GM12873 (cell line): ENCODE results near the gene DPYSL5.

Source experiments
- TF ChIP-seq, protein P1 (sequence below): IDR thresholded peaks from 2 replicates; pipeline ENCODE4 v1.5.1; 2012; ENCODE audit warnings: low read depth, mild to moderate bottlenecking, moderate library complexity, low read length, control low read depth; ENCODE audit not compliant: insufficient read depth; ENCODE audit errors: missing control alignments

The DPYSL5 gene

GRCh38 chr2:26978061-26978596, 130.2 kb downstream of the DPYSL5 start:
- TF ChIP-seq, protein P1, sequence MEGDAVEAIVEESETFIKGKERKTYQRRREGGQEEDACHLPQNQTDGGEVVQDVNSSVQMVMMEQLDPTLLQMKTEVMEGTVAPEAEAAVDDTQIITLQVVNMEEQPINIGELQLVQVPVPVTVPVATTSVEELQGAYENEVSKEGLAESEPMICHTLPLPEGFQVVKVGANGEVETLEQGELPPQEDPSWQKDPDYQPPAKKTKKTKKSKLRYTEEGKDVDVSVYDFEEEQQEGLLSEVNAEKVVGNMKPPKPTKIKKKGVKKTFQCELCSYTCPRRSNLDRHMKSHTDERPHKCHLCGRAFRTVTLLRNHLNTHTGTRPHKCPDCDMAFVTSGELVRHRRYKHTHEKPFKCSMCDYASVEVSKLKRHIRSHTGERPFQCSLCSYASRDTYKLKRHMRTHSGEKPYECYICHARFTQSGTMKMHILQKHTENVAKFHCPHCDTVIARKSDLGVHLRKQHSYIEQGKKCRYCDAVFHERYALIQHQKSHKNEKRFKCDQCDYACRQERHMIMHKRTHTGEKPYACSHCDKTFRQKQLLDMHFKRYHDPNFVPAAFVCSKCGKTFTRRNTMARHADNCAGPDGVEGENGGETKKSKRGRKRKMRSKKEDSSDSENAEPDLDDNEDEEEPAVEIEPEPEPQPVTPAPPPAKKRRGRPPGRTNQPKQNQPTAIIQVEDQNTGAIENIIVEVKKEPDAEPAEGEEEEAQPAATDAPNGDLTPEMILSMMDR, result no peak

DNA sequence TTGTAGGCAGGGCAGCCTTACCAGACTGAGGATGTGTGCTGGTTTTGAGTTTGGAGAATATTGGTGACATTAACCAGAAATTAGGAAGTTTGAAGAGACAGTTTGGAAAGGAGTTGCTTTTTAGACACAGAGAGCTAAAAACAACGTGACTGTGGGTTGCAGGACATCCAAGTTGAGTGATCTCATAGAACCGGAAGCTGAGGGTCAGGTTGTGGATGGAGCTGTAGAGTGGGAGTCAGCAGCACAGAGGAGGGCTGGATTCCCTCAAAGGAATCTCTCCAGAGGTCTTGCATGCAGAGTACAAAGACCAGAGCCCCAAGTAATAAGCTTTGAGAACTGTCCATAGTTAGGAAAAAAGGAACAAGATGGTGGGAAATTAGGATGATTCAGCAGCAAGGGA, 131.8 kb downstream of the DPYSL5 start:
- TF ChIP-seq, protein P1, result no peak

GRCh38 chr2:26980971-26981370, 133.0 kb downstream of the DPYSL5 start:
- TF ChIP-seq, protein P1, result no peak

GRCh38 chr2:26982102-26982742, 134.3 kb downstream of the DPYSL5 start:
- TF ChIP-seq, protein P1, result peak; percentile 63

GRCh38 chr2:26983746-26984145, 135.8 kb downstream of the DPYSL5 start:
- TF ChIP-seq, protein P1, result no peak

DNA sequence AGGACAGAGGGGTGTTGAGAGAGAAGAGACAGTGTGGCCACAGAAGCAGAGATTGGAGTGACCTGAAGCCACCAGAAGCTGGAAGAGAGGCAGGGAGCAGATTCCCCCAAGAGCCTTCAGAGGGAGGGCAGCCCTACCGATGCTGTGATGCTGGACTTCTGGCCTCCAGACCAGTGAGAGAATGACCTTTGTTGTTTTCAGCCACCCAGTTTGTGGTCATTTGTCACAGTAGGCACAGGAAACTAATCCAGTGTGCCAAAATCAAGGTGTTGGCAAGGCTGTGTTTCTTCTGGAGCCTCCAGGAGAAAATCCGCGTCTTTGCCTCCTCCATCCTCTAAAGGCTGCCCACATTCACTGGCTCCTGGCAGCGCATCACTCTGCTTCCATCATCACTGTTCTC, 137.9 kb downstream of the DPYSL5 start:
- TF ChIP-seq, protein P1, result no peak

- TF ChIP-seq, protein P1, result no peak
Measured at GRCh38 chr2:26986576-26986975, 138.6 kb downstream of the DPYSL5 start.
